Activated B cell treated with CpG ODN at 0.5 μM for 24 hours (primary cell): ENCODE results near the gene MAPKAPK2. TPM values are rescaled to one million over a fixed set of nuclear protein-coding genes. Genes with fewer than 3 reads are reported as not detected.

ENCODE experiments used
- ATAC-seq: fragments of 200-7000 bp; cut with Tn5 transposase; one replicate; pipeline ENCODE4 v1.10.0; 2021; ENCODE audit warnings: low read depth, mild to moderate bottlenecking, moderate library complexity
- CTCF ChIA-PET: fragments of 350-600 bp; sonication (Branson Sonifier 250); formaldehyde crosslinking; loops from one replicate; lab custom pipeline; 2021; ENCODE audit warnings: antibody characterized with exemption; lab: Charles Lee
- POLR2A ChIA-PET: fragments of 350-600 bp; sonication (Branson Sonifier 250); formaldehyde crosslinking; loops from one replicate; lab custom pipeline; 2021; ENCODE audit warnings: antibody characterized with exemption; lab: Charles Lee
- DNase-seq: peaks from one replicate; pipeline ENCODE4 v3.0.0; 2022
- H3K27ac Mint-ChIP-seq: one replicate; pipeline ENCODE4 v1.8.0; 2020; ENCODE audit warnings: mixed read lengths
- H3K27me3 Mint-ChIP-seq: one replicate; pipeline ENCODE4 v1.8.0; 2021; ENCODE audit warnings: mixed read lengths
- H3K36me3 Mint-ChIP-seq: one replicate; pipeline ENCODE4 v1.8.0; 2021; ENCODE audit warnings: low read depth, mixed read lengths
- H3K4me1 Mint-ChIP-seq: one replicate; pipeline ENCODE4 v1.8.0; 2021; ENCODE audit warnings: mixed read lengths
- H3K4me3 Mint-ChIP-seq: one replicate; pipeline ENCODE4 v1.8.0; 2020; ENCODE audit warnings: mild to moderate bottlenecking, mixed read lengths
- H3K9me3 Mint-ChIP-seq: one replicate; pipeline ENCODE4 v1.8.0; 2020; ENCODE audit warnings: mixed read lengths
- CTCF ChIP-seq: fragments of 200-600 bp; IDR thresholded peaks from one replicate; pipeline ENCODE4 v1.8.0; 2022; ENCODE audit warnings: antibody characterized with exemption, mild to moderate bottlenecking
- intact Hi-C: fragments of 100-400 bp; cut with micrococcal nuclease; formaldehyde crosslinking; loops from one replicate; pipeline ENCODE4 v1.15.1; 2024
- total RNA-seq: library from RNA; stranded (reverse); gene quantifications from 2 replicates; pipeline ENCODE4 v1.2.3, GENCODE V29; 2022

Gene MAPKAPK2
- total RNA-seq, 1 donor from 2014 or later = 72.1 TPM

- Mint-ChIP-seq H3K27ac (no peak overlapping the region), H3K36me3 (peaks cover 42% of the 10 kb centered on the region), H3K4me3 (no peak overlapping the region), H3K9me3 (no peaks in the 10 kb centered on the region), H3K4me1 (peaks cover 76% of the 10 kb centered on the region), H3K27me3 (no peaks in the 10 kb centered on the region)
- ATAC-seq (no peak), DNase-seq (no peak)
- ChIA-PET CTCF (no interaction called here), POLR2A (no interaction called here)
- intact Hi-C loops = no loop called here
- no peak for TF ChIP-seq CTCF
Observed at GRCh38 chr1:206699000-206699586, 14.4 kb downstream of the MAPKAPK2 start.

DNA sequence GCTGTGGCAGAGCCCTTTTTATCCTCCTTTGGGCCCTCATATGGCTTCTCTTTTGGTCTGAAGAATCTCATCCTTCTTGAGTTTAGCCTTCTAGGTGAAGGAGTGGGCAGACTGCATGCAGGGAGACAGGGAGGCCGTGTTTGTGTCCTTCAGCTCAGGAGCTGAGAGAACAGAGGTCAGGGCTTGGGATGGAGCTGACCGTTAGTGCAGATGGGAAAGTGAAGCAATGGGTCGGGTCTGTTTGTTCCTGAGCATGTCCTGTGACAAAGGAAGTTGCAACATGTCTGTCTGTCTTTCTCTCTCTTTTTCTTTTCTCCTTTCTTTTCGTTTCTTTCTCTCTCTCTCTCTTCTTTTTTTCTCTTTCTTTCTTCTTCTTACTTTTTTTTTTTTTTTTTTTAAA is 14.9 kb downstream of the MAPKAPK2 start:
- POLR2A ChIA-PET = no interaction called here
- H3K4me1 Mint-ChIP-seq = peaks cover 81% of the 10 kb centered on the region
- H3K4me3 Mint-ChIP-seq = no peak overlapping the region
- TF ChIP-seq CTCF = no peak
- ATAC-seq = no peak
- H3K9me3 Mint-ChIP-seq = no peaks in the 10 kb centered on the region
- no peak for DNase-seq
- no peaks in the 10 kb centered on the region for H3K27me3 Mint-ChIP-seq
- H3K36me3 Mint-ChIP-seq = peaks cover 42% of the 10 kb centered on the region
- CTCF ChIA-PET = no interaction called here
- intact Hi-C loops = no loop called here
- no peak overlapping the region for H3K27ac Mint-ChIP-seq

GRCh38 chr1:206700445-206701036 is 15.8 kb downstream of the MAPKAPK2 start:
- Mint-ChIP-seq H3K9me3 (no peaks in the 10 kb centered on the region), H3K27ac (no peak overlapping the region), H3K36me3 (peaks cover 39% of the 10 kb centered on the region), H3K4me1 (peaks cover 83% of the 10 kb centered on the region), H3K4me3 (no peak overlapping the region), H3K27me3 (no peaks in the 10 kb centered on the region)
- intact Hi-C loops = no loop called here
- ChIA-PET CTCF (interaction anchor here (1.2 kb wide), 1 partner anchor 25 kb away, joined by 4 read pairs; no protein-coding TSS in a partner anchor), POLR2A (interaction anchor here (0.8 kb wide), 1 partner anchor 14 kb away, joined by 3 read pairs; no protein-coding TSS in a partner anchor)
- TF ChIP-seq CTCF = no peak
- peak; percentile 1 for DNase-seq
- ATAC-seq = no peak

DNA sequence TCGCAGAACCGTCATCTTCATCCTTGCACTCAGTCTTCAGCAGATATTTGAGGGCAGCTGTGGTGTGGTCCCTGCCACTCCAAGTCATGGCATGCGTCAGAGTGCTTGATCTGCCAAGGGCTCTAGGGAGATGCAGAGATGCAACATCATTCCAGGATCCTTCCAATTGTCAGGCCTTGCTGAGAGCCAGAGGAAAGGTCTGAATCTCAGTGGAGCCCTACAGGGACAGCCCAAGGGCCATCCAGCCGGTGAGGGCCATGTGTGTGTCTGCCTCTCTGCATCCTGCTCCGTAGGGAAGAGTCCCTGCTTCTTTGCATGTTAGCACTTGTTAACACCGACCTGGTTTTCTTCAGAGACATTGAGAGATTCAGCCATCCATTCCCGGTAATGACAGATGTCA is 17.6 kb downstream of the MAPKAPK2 start:
- H3K27me3 Mint-ChIP-seq = no peaks in the 10 kb centered on the region
- no peak overlapping the region for H3K27ac Mint-ChIP-seq
- no peak overlapping the region for H3K4me3 Mint-ChIP-seq
- H3K4me1 Mint-ChIP-seq = peaks cover 85% of the 10 kb centered on the region
- H3K9me3 Mint-ChIP-seq = no peaks in the 10 kb centered on the region
- ATAC-seq (no peak), DNase-seq (peak; percentile 7)
- no peak for TF ChIP-seq CTCF
- POLR2A ChIA-PET = interaction anchor here (1.3 kb wide), 1 partner anchor 17 kb away, joined by 3 read pairs; no protein-coding TSS in a partner anchor
- peaks cover 21% of the 10 kb centered on the region for H3K36me3 Mint-ChIP-seq
- CTCF ChIA-PET = no interaction called here
- intact Hi-C loops = loop anchor here (2.0 kb wide), 1 partner anchor 15 kb away; no protein-coding TSS in a partner anchor

DNA sequence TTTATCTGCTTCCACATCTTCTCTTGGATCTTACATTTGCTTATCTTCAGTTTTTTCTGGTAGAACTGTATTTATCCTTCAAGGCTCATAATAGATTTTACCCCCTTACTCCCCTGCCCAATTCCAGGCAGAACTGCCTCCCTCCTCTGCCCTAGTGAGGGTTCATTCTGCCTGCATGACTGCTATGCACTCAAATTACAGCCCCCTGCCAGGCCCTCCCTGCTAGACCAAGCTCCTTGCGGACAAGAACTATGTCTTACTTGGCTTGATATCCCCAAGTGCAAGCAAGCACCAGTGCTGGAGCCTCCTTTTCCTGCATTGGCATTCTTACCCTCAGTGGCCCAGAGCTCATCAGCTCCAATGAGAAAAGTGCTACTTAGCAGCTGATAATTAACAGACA is 18.1 kb downstream of the MAPKAPK2 start:
- Mint-ChIP-seq H3K36me3 (peaks cover 16% of the 10 kb centered on the region), H3K9me3 (no peaks in the 10 kb centered on the region), H3K4me3 (no peak overlapping the region), H3K27ac (no peak overlapping the region), H3K27me3 (no peaks in the 10 kb centered on the region), H3K4me1 (peaks cover 85% of the 10 kb centered on the region)
- ChIA-PET POLR2A (interaction anchor here (1.3 to 1.8 kb wide), 2 partner anchors 15 to 17 kb away, joined by 3 to 6 read pairs; no protein-coding TSS in a partner anchor), CTCF (interaction anchor here (1.1 to 3.8 kb wide), 3 partner anchors 9 to 39 kb away, joined by 3 to 19 read pairs (median 8); no protein-coding TSS in a partner anchor)
- ATAC-seq (no peak), DNase-seq (peak; percentile 9)
- TF ChIP-seq CTCF = no peak
- intact Hi-C loops = loop anchor here (1.0 to 2.0 kb wide), 2 partner anchors 16 kb away; no protein-coding TSS in a partner anchor
